DMS 273 (cell line): Measurements from ENCODE around the gene DPCD.

ENCODE experiments used
- DNase-seq: peaks from one replicate; lab custom pipeline; 2025; ENCODE audit not compliant: unreplicated experiment; lab: John Stamatoyannopoulos, UW

The DPCD gene

GRCh38 chr10:101567165-101568006, 20.7 kb upstream of the DPCD start:
- DNase-seq = no peak

GRCh38 chr10:101568054-101568745, 19.9 kb upstream of the DPCD start:
- DNase-seq = no peak

DNA sequence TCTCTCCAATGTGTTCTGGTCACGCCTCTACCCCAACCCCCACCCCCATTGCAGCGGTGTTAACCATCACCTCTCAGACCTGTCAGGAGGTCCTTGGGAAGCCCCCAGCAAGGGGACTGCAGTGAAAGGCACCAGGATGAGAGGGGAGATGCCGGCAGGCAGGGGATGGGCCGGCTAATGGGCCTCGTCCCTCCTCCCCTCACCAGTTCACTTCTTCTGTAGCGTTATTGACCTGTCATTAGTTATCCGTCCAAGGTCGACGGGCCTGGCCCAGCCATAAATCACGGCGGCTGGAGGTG, 18.8 kb upstream of the DPCD start:
- no peak for DNase-seq

- DNase-seq = peak; percentile 86
Measured at GRCh38 chr10:101569622-101570427, 18.3 kb upstream of the DPCD start.

DNA sequence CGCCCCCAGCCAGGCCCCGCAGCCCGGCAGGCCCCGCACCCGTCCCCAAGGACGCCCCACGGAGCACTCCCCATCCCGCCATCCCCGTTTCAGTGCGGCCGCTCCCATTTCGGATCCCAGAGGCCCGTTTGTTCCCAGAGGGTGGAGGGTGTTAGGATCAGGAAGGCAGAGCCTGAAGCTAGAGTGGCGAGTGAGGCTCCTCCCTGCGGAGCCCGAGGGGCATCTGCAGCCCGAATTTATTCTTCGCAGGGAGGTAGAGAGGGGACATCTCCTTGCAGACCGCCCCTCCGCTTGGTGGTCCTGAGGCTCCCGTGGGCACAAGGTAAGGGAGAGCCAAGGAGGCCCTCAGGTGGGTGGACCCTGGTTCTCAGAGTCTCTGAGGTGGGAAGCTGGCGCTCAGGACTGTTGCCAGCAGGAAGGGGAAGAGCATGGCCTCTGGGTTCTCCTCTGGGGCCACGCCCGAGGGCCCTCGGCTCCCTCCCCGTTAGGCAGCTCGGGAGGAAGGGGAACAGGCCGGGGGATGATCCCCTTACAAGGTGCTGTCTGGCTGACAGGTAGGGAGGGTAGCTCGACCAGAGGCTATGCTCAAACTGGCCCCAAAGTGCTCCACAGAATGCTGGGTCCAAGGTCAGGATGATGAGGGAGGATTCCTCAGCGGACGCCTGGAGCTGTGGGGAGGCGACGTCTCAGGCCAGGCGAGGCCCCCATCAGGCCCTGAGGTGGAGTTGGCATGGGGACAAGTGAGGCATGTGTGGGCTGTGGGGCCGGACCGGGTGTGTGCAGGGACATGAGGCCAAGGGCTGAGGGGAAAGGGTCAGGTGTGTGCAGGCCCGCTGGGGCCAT, 17.5 kb upstream of the DPCD start:
- peak; percentile 60 for DNase-seq

DNA sequence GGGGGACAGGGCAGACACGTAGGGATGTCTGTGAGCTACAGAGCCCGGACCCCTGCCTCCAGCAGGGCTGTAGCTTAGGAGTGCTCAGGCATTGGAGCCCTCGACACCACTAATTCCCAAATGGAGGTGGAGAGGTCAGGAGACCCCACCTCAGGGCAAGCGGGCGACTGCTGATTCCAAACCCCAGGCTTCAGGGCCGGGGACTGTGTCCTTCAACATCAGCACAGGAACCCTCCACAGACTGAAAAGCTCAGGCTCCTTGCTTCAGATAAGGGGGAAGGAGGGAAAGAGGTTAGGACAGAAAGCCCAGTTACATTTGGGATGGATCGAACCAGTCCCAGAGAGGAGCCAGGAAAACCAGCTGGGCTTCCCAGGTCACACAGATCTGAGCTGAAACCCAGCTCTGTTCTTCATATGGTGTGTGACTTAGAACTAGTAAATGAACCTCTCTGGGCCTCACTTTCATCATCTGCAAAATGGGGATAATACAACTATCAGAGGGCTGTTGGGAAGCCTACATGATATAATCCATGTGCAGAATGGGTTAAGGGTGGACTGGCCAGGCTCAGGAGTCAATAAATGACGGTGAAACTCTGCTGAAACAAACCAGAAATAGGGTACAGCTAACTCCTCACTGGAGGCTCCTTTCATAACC, 16.7 kb upstream of the DPCD start:
- DNase-seq = no peak

DNA sequence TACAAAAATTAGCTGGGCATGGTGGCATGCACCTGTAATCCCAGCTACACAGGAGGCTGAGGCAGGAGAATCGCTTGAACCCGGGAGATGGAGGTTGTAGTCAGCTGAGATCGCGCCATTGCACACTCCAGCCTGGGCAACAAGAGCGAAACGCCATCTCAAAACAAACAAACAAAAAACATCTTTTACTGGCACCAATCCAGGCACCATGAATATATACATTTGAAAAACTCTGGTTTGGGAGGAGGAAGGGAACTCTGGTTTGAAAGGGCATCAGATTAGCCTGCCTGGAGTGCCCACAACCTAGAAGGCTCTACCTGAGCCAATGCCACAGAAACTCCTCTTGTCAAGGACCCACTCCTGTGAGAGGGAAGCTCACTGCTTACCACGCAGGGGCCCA, 16.0 kb upstream of the DPCD start:
- DNase-seq = no peak

DNA sequence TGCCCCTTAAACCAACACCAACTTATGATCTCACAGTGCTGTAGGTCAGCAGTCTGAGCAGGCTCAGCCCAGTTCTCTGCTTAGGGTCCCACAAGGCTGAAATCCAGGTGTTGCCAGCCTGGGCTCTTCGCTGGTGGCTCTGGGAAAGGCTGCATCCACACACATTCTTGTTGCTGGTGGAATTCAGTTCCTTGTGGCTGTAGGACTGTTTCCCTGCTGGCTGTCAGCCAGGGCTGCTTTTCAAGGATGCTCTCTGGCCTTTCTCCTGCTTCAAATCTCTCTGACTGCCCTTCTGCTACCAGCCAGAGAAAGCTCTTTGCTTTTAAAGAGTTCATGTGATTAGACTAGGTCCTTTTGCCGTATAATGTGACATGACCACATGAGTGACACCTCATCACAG, 15.3 kb upstream of the DPCD start:
- no peak for DNase-seq

DNA sequence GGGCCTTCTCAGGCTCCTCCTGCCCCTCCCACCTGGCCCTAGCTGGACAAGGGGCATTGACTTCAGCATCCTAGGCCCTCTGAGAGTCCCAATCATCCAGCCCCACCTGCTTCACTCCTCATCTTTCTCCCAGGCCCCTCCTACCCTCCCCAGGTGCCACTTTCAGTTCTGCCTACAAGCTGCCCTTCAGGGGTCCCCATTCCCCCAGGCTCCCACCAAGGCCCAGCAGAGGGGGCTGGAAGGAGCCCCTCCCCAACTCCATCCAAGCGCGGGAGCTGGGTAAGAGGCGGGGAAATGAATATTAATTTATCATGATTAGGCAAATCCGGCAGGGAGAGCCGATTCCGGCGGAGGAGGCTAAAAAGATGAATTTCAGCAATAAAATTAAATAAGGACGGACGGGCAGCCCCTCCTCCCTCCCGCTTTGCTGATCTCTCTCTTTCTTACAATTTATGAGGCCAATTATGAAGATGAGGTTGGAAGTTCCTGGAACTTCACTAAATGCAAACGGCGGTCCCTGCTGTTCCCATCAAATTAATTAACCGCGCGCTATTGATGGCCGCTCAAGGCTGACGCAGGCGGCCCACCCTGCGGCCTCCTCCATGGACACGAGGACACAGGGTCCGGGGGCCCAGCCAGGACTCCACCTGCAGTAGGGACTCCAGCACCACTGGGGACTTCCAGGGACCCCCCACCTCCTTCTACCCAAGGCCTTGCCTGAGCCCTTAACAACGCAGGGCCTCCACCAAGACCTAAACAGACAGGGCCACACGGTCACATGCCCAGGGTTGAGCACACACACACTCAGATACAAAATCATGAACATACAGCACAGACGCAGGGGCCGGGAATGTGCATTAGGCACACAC, 14.0 kb upstream of the DPCD start:
- DNase-seq = no peak

GRCh38 chr10:101575091-101575490, 13.0 kb upstream of the DPCD start:
- no peak for DNase-seq

GRCh38 chr10:101575580-101576210, 12.4 kb upstream of the DPCD start:
- peak; percentile 13 for DNase-seq

DNA sequence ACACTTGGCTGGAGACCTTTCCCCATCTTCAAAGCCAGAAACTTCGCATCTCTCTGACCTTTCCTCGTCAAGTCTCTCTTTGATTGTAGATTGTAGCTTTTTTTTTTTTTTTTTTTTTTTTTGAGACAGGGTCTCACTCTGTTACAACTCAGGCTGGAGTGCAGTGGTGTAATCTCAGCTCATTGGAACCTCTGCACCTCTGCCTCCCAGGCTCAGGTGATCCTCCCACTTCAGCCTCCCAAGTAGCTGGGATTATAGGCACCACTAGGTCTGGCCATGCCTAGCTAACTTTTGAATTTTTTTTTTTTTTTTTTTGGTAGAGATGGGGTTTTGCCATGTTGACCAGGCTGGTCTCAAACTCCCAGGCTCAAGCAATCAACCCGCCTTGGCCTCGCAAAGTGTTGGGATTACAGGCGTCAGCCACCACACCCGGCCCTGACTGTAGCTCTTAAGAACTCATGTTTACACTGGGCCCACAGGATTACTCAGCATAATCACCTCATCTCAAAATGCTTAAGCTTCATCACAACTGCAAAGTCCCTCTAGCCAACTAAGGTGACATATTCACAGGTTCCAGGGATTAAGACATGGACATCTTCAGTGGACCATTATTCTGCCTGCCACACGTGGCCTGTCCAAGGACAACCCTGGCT, 11.8 kb upstream of the DPCD start:
- DNase-seq = no peak

GRCh38 chr10:101577121-101577871, 10.8 kb upstream of the DPCD start:
- no peak for DNase-seq

- no peak for DNase-seq
Measured at GRCh38 chr10:101578192-101578591, 9.9 kb upstream of the DPCD start.

DNA sequence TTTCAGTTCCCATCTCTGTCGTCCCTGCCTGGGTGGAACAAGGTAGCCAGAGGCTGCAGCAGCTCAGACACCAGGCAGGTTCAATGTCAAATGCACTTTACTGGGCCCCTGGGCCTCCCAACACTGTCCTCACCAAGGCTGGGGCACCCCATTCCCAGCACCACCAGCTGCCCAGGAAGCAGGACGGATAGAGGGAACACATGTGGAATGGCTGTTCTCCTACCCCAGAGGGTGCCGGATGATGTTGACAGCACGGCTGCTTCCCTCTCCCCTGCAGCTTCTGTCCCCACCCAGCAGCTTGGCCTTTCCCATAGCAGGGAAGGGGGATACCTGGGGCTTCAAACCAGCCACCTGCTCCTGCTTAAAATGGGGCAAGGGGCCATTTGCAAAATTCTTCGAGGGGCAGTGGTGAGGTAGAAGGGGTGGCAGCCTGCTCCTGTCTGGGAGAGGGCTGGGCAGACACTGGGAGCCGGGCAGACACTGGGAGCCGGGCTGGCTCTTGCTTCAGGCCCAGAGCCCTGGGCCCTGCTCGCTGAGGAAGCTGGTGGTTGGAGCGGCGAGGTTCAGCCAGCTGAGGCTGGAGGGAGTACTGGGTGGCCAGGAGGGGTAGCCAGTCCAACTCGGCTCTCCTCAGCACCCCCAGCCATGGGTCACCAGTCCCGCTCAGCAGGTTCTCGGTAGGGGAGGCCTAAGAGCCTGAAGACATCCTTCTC, 9.2 kb upstream of the DPCD start:
- DNase-seq = no peak

DNA sequence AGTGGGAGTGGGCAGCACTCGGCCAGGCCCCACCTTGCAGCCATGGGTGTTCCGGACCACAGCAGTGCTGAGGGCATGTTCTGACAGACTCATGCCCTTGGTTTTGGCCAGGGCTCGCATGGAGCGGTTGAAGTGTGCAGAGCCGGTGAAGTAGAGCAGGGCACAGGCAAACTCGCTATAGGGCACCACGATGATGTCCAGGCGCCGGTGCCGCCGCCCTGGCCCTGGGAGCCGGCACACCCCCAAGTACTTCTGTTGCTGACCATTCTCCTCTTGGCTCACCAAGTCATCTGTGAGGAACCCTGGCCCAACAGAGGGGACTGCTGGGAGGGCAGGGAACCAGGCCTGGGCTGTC, 8.6 kb upstream of the DPCD start:
- DNase-seq = no peak
